ENCODE measurements around the gene KREMEN2.

The KREMEN2 gene

GRCh38 chr16:2977440-2977839 is 13.4 kb downstream of the KREMEN2 start:
- DNase-seq (ENCODE audit: low spot score), result no peak

DNA sequence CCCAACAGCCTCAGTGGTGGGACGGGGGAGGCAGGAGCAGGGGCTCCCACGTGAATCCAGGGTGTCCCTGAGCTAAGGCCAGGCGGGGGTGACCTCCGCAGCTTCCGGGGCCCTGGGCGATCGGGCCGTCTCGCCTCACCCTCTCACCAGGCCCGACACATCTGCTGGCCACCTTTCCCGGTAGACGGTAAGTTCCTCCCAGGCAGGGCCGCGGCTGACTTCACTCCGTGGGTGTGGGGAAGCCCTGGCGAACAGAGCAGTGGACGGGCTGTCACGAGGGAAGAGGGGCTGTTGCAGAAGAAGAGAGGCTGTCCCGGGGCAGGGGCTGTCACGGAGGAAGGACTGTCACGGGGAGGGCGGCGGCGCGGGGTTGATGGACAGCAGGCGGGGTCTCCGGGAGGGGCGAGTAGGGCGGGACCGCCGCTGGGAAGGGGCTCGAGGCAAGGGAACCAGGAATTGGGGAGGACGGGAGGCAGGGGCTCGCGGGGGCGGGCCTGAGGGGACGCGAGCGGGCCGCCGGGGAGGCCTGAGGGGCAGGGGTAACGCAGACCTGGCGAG is 15.7 kb downstream of the KREMEN2 start:
- DNase-seq (ENCODE audit: low spot score), result no peak

DNA sequence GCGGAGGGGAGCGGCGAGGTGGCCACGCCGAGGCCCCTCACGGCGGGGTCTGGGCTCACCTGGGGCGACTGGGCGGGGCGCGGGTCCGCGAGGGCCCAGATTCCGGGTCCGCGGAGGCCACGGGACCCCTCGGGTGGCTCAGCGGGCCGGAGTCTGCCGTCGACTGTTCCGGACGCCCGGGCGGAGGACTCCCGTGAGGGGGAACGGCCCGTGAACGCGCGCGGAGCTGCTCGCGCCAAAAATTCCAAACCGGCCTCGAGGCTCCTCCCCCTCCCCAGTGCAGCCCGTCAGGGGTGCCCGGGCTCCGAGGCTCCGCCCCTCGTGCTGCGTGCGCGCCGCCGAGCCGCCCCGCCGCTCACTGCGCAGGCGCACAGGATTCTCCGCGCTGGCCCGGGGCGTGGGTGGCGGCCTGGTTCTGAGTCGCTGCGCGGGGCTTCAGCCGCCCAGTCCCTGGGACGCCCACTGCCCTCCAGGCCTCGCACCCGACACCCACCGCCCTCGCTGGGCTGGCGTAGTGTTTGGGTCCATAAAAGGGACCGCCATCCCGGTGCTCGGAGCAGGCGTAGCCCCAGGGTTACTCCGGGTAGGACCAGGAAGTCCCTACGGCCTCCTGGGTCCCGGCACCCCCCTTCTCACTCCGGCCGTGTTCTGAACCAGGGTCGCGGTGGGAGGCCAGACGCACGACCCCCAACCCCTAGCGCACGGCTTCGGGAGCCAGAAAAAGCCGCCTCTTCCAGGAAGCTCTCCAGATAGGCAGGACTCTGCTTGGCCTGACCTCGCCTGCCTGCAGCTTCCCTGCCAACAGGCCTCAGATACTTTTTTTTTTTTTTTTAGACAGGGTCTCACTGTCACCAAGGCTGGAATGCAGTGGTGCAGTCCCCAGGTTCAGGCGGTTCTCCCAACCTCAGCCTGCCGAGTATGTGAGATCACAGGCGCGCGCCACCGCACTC is 16.4 kb downstream of the KREMEN2 start, which contains the start of gene PKMYT1:
TSS of gene PKMYT1 (minus strand) at position 220 of the 950 bp plus-strand sequence. CDS start 789 bp downstream, outside the sequence.
- peak; percentile 83 for DNase-seq (ENCODE audit: low spot score)

GRCh38 chr16:2981177-2981898 is 17.3 kb downstream of the KREMEN2 start:
- DNase-seq (ENCODE audit: low spot score), result no peak

DNA sequence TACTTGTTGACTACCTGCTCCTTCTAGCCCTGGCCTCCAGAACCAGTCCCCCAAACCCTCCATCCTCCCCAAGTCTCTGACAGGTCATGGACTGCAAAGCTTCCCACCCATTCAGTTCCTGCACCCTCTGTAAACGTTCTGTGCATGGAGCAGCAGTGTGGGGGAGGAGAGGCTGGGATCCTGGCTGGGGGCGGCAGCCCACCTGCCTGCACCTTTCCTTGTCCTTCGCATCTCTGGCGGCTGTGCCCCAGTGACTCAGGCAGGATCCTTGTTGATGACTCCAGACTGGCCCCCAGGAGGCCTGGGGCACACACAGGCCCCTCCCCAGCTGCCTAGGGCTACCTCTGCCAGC is 17.8 kb downstream of the KREMEN2 start:
- DNase-seq (ENCODE audit: low spot score), result no peak

GRCh38 chr16:2982402-2982801 is 18.3 kb downstream of the KREMEN2 start:
- no peak for DNase-seq (ENCODE audit: low spot score)

DNA sequence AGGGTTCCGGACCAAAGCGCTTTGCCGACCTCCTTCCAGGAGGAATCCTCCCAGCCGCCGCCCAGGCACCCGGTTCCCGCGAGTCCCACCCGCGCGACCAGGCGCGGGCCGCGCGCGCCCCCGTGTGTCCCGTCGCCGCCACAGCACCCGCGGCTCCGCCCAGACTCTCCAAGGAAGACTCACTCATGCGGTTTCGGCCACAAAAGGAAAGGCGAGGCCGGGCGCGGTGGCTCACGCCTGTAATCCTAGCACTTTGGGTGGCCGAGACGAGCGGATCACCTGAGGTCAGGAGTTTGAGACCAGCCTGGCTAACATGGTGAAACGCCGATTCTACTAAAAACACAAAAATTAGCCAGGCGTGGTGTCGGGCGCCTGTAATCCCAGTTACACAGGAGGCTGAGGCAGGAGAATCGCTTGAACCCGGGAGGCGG is 19.6 kb downstream of the KREMEN2 start:
- no peak for DNase-seq (ENCODE audit: low spot score)

DNA sequence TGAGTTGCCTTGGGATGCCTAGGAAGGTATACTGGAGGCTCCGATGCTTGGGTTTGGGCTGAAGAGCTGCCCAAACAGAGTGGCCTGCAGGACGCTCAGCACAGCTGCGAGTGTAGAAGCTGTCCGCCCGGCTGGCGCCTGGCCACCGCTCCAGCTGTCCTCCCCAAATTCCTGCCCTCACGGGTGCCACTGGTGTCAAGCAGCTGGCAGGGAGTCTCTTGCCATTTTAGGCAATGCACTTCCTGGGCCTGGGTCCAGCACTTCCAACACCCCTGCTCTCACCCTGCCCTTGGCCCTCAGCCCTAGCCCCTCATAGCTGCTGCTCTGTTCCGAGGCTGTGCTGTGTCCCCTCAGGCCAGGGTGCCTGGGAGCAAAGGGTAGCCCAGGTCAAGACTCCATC is 21.4 kb downstream of the KREMEN2 start:
- DNase-seq (ENCODE audit: low spot score), result no peak

DNA sequence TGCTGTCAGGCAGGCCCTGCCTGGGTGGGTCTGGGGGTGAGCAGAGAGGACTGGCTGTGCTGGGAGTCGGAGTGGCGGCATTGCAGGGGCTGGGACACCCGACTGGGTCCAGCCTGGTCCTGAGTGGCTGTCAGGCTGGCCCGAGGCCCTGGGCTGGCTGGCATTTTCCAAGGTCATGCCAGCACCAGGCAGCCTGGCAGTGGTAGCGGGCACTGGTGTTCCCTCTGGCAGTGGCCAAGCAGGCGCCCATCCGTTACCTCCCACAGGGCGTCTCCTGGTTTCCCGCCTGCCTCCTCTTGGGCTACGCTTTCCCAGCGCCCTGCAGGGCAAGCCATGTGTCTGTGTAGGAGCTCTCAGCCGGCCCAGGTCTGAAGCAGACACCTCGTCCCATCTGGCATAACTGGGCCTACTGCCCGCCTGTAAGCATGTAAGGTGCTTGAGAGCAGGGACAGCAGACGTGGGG is 21.8 kb downstream of the KREMEN2 start:
- no peak for DNase-seq (ENCODE audit: low spot score)

DNA sequence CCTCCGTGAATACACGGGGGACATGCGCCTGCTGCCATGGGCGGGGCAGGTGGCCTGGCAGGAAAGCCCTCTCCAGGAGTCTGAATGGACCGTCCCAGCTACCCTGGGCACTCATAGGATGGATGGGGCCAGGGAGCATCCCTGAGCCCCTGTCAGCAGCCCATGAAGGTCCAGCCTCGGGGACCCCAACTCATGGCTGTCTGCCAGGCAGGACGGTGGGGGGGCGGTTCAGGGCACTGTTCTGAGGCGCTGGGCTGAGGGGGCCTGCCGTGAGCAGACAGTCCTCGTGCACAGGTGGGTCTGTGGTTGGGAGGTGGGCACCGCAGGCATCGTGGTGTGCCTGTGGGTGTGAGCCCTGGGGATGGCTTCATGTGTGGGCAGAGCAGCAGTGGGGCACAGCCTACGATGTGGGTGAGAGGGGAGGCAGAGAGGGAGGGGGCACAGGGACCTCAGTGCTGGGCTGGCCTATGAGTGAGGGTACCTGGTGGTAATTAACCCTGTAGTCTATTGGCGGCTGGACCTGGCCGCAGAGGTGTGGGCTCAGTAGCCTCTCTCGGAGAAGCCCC is 22.6 kb downstream of the KREMEN2 start:
- no peak for DNase-seq (ENCODE audit: low spot score)

DNA sequence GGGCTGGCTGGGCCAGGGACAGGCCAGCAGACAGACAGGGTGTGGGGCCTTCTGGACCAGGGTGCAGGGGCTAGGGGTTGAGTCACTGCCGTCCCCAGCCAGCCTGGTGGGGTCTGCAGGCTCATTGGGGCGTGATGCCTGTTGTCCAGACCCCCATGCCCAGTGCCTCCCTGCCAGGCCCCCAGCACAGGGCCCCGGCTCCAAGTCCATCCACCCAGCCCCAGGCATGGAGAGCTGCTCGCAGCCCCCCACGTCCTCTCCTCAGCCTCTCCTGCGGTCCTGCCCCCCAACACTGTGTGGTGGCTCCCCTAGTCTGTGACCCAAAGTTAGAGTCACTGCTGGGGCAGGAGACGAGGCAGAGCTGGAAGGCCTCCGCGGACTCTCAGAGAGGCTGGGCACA is 23.2 kb downstream of the KREMEN2 start:
- no peak for DNase-seq (ENCODE audit: low spot score)

DNA sequence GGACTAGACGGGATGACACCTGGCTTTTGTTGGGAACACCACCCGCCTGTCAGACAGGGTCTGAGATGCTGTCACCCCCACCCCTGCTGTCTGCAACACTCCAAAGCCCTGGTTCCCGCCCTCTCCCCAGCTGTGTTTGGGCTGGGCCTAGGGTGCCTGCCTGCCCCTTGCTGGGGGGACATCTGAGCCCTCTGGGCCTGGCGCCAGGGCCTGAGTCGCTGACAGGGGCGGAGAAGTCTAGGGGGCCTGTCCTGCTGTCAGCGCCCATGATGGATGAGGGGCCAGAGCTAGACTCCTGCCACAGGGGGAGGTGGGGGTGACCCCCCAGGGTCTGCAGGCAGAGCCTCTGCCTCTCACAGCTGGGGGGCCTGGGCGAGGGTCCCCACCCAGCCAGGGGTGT is 23.8 kb downstream of the KREMEN2 start:
- DNase-seq (ENCODE audit: low spot score), result no peak

DNA sequence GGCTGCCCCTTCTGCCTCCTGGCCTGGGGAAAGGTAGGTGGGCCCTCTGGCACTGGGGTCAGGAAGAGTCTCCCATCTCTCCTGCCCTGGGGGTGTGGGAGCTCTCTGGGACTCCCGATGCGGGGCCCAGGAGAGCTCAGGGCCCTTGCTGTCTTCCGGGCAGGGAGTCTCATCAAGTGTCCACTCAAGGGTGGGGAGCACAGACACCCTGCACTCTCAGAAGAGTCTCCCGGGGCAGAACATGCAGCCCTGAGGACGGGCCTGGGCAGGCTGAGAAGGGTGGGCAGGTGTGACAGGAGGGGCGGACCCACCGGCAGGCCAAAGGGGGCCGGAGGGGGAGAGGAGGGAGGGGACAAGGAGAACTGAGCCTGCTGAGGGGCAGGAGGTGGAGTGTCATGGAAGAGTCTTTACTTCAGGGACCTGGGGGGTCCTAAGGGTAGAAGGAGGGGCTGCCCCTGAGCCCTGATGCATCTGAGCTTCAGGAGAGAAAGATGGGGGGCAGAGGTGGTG is 24.6 kb downstream of the KREMEN2 start:
- DNase-seq (ENCODE audit: low spot score), result no peak

DNA sequence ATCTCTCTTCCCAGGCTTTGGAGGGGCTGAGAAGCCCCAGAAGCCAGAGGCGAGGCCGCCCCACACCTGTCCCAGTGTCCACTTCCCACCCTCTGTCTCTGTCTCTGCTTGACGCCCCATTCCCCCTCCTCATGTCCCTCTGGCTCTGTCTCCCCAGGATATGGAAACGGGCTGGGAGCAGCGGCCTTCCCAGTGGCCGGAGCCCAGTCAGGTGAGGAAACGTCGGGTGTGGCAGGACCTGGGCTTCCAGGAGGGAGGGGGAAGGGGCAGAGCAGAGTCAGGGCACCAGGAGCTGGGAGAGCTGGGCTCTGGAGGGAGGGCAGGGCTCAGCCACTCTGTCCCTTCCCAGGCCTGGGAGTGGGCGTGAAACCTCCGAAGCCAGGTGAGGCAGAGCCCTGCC is 26.8 kb downstream of the KREMEN2 start:
- DNase-seq (ENCODE audit: low spot score), result no peak

DNA sequence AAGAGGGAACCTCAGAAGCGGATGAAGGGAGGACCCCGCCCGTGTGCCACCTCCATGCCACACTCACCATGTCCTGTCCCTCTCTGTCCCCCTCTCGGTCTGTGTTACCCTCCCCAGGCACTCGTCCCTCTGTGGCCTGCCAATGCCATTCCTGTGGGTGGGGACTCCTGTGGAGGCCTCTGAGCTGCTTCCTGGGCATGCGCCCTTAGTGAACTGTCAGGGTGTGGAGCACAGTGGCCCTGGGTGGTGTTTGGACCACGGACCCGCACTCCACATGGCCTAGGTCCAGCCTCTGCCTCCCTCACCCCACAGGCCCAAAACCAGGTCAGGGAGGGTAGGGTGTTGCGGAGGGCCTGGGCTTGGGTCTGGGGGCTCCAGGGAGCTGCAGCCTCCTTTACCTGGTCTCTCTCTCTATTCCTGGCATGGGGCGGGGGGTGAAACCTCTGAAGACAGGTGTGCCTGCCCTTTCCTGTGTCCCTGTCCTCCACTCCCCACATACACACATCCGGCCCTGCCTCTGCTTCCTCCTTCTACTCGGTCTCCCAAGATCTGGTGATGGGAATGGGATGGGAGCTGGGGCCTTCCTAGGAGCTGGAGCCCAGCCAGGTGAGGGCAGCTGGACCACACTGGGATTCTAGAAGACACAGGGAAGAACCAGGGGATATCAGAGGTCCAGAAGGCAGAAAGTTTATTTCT is 27.6 kb downstream of the KREMEN2 start:
- DNase-seq (ENCODE audit: low spot score), result no peak

GRCh38 chr16:2992383-2993081 is 28.5 kb downstream of the KREMEN2 start:
- DNase-seq (ENCODE audit: low spot score), result no peak

DNA sequence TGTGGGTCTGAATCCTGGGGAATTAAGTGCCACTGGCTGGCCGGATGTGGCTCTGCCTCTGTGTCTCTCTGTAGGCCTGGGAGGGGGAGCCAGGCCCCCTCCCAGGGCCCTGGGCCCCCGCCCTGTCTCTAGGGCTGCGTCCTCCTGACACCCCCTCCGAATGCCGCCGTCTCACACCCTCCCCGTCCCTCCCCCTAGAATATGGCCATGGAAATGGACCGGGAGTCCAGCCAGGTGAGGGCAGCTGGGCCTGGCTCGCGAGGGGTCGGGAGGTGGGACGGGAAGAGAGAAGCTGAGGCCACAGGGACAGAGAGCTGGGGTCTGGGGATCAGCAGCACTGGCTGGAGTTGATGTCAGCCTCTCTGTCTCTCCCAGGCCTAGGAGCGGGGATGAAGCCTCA is 32.2 kb downstream of the KREMEN2 start:
- DNase-seq (ENCODE audit: low spot score), result no peak

GRCh38 chr16:2999929-3000328 is 35.9 kb downstream of the KREMEN2 start:
- no peak for DNase-seq (ENCODE audit: low spot score)

DNA sequence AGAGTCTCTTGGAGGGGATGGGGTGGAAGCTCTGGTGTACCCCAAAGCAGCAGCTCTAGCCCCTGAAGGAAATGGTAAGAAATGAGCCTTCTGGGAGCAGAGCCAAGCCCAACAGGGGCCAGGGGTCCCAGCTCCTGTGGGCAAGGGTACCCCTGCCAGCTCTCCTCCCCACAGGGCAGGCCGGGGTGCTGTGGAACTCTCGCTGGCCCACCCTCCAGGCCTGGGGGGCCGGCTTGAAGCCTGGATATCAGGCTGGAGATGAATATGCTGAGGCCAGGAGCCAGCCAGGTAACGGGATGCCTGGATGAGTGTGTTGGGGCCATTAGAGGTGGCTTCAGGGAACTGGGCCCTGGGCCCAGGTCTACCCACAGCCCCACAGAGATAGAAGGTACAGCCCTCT is 36.5 kb downstream of the KREMEN2 start:
- DNase-seq (ENCODE audit: low spot score), result no peak

- DNase-seq (ENCODE audit: low spot score), result no peak
Observed at GRCh38 chr16:3001316-3001715, 37.2 kb downstream of the KREMEN2 start.

Measured in globus pallidus (tissue), 1 donor.